ENCODE data around the gene HTR1B.

The HTR1B gene

DNA sequence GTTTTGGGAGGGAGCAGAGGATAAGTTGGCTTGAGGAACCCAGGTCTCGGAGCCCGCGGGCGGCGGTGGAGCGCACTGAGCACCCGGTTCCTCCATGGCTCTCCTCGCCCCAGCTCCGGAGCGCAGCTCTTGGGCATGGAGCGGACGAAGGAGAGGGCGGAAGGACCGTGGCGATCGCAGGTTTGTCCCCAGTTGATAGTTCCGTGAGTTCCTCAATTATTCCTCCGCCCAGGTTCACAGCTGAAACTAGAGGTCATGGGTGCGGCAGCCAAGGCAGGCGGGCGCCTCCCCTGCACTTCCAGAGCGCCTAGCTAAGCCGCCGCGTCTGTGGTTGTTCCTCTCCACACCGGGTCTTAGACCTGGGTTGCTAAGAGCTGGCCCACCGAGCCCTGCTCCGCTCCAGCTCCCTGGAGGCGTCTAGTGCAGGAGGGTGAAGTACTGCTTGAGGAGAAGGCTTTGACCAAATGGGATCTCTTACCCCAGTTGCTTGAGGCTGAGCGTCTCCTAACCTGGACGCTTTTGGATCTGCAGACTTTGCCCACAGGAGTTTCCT is at the start of gene HTR1B:
Gene HTR1B (minus strand): TSS at position 184 of the 553 bp plus-strand sequence. CDS start 88 bp downstream, at position 96.
- DNase-seq, result no peak

- no peak for DNase-seq
Observed at GRCh38 chr6:77512554-77512953, 49.3 kb upstream of the HTR1B start.

DNA sequence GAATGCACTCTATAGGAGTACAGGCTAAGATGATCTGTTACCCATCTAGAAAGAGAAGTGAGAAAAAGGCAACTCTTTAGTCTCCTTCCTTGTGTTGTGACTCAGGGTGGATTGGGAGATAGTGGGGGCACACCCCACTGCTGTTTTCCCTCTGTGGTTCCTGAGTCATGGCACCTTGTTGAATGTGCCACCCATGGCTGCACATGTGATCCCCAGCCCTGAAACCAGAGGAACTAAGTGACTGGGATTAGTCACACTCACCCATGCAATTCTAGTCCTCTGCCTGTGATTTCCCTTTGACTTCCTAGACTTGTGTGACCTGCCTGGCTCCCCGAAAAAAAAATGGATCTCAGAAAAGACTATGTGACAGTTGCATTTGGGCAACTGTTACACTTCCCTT is 48.6 kb upstream of the HTR1B start:
- DNase-seq, result no peak

DNA sequence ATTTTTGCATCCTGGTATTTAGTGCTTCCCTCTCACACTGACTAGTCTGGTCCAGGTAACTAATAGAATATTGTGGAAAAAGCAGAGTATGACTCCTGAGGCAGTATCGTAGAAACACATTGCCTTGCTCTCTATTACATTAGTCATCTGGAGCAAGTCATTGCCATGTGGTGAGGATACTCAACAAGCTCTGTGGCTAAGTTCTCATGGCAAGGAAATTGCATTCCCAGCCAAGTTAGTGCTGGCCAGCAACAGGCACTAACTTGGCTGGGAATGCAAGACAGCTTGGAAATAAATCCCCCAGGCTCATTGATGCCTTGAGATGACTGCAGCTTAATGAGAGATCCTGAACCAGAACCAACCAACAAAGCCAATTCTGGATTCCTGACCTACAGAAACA is 39.7 kb upstream of the HTR1B start:
- DNase-seq, result no peak

DNA sequence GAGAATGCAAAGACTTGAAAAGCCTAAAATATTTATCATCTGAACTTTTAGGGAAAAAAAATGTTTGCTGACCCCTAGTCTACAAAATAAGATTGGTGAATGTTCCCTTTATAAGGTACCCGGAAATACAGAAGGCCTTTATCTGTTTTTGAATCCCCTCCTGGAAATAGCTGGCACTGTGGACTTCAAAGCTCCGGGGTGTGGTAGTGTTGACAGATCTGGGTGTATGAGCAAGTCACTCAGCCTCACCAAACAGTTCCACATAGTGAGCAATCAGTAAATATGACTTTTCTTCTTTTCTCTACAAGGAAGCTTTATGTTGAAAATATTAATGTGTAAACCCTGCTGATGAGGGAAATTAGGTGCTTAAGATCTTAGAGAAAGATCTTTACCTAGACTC is 29.2 kb upstream of the HTR1B start:
- DNase-seq, result no peak

DNA sequence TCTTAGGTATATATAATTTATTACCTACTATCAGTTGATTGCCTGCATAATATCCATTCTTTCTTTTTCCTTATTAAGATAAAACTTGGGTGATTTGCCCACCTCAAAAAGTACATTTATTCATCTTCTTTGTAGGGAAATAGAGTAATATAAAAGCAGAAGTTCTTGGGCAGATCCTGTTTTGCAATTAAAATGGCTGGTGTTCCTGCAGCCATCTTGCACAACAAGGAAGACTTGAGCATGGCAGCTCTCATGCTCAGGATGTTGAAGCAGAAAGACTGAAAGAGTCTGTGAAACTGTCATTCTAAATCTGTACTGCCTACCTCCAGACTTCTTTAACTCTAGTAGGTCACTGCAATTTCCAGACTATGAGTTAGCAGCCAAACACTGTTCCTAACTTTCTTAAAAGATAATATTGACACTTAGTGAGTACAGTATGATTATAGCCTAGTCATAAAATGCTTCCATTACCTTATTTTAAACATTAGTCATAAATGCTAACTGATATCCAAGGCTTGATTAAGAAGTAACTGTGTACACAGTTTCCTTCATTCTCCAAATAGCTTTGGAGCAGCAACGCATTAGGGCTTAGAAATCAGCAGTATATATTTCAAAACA is 24.6 kb upstream of the HTR1B start:
- no peak for DNase-seq

DNA sequence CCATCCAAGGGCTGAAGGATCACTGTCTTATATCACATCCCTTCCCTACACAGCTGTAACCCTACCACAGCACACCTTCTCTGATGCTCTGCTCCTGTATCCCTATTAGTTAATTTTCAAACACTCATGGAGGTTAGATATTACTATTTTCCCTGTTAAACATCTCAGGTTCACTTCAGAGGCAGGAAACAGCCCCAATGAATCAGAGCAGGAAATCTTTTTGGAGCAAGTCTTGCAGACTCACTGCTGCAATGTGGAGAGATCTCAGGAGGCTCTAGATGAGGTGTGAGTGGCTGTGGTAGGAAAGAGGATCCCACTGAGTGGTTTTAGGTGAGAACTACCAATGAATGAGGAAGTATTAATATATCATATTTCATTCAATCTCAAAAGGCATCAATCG is 19.7 kb upstream of the HTR1B start:
- DNase-seq, result no peak

- no peak for DNase-seq
Observed at GRCh38 chr6:77474973-77475372, 11.7 kb upstream of the HTR1B start.

DNA sequence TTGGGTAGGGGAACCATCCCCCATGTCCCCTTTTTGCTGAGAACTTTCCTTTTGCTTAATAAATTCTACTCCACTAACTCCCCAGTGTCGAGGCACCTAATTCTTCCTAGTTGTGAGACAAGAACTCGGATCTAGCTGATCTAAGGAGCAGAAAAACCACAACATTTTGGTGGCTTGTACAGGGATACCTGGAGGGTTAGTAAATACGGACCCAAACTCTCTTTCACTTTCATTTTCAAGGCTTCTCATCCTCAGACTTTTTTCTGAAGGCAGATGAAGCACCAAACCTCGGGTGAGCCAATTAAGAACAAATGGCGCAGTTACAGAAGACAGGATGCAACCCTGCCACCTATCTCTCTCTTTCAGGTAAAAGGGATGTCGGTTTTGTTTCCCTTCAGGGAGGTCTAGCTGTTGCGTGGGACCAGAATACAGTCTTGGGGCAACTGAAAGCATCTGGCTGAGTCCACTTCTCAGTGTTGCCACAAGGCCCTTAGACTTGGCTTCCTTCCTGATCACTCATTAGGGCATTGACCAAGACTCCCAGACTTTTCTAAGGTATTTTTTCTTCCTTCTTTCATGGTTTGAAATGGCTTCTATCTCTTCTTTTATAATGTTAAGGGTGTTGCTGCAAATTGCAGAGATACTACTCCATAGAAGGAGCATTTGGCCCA is 11.1 kb upstream of the HTR1B start:
- no peak for DNase-seq

DNA sequence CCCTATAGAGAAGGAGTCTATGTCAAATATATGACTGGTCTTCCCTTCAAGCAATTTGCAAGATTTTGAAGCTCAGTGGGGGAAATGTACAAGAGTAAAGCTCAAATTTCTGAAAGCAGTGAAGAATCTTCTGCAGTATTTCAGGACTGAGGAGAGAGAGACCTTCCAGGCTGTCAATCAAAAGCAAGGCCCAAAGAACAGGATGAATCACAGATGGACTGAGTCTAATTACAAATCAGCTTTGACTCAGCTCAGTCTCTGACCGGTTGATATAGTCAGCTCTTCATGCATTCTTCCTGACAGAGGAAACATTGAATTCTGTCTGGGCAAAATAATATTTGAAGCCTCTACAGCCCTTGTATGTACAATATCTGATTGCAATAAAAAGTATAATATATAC is 7.7 kb upstream of the HTR1B start:
- DNase-seq, result no peak

GRCh38 chr6:77468939-77469338 is 5.6 kb upstream of the HTR1B start:
- no peak for DNase-seq

- DNase-seq, result peak; percentile 54
Observed at GRCh38 chr6:77466451-77467437, 3.5 kb upstream of the HTR1B start.

DNA sequence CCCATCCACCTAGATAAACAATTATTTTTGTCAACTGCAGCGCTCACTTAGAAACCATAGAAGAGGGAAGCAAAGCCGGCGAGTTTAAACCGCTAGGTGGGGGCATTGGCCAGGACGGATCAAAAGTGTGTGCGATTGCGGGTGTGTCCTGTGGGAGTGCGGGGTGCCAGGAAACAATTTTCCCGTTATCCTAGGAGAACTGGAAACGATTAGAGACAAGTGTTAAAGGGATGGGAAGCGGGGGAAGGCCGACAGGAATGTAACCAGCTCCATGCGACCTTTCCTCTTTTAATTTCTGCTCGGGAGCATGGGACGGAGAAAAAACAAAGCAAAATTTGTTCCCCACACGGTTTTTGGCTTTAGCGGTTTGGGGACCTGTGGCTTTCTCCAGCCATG is 2.8 kb upstream of the HTR1B start:
- DNase-seq, result peak; percentile 93

DNA sequence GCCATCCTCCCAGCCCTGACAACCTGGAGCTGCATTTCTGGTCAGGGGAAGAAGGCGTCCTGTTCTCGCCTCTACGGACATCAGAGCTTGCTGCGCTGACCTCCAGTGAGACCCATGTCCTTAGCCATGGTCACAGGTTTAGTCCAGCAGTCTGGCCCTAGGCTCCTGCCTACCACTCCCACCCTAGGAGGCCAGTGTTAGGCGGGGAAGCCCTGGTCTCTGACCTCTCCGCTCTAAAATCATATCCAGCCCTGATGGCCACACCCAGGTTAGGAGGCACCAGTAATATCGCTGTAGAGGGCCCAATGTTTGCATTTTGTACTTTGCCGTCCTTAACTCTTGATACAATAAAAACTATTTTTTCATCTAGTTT is 1.2 kb upstream of the HTR1B start:
- DNase-seq, result no peak

- peak; percentile 76 for DNase-seq
Observed at GRCh38 chr6:77463861-77464494, 687 bp upstream of the HTR1B start.

DNA sequence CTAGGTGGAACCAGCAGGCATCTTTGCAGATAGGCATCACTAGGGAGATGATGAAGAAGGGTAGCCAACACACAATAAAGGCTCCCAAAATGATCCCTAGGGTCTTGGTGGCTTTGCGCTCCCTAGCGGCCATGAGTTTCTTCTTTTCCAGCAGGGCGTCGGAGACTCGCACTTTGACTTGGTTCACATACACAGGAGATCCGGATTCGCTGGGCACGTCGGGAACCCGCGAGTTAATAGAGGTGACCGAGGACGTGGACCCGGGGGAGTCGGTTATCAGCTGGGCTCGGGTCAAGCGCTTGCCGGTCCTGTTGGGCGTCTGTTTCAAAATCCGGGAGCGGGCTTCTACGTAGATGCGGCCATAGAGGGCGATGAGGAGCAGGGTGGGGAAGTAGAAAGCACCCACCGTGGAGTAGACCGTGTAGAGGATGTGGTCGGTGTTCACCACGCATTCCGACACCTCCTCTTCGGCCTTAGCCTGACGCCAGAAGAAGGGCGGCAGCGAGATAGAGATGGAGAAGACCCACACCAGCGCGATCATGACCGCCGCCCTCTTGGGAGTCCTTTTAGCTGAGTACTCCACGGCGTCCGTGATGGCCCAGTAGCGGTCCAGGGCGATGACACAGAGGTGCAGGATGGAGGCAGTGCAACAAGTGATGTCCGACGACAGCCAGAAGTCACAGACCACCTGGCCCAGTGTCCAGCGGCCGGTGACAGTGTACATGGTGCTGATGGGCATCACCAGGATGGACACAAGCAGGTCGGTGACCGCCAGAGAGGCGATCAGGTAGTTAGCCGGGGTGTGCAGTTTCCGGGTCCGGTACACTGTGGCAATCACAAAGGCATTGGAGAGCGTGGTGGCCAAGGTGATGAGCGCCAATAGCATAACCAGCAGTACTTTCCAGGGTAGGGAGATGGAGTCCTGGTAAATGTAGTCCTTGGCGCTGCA is 658 bp downstream of the HTR1B start:
- peak; percentile 47 for DNase-seq

DNA sequence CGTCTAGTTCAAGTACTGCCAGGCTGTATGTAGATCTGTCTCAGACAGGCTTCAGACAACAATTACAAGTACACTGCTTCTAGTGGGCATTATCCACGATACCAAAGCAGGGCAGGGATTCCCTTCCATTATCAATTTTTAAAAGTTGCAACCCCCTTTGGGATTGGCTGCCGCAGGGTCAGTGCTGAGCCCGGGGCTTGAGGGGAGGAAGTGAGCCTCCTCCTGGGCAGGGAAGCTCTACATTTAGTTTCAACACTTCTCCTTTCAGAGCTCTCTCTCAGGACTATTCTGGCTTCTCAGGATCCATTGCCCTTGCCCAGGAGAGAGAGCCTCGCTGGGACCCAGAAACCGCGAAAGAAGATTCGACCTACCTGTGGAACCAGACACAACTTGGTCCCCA is 1.5 kb downstream of the HTR1B start:
- no peak for DNase-seq

DNA sequence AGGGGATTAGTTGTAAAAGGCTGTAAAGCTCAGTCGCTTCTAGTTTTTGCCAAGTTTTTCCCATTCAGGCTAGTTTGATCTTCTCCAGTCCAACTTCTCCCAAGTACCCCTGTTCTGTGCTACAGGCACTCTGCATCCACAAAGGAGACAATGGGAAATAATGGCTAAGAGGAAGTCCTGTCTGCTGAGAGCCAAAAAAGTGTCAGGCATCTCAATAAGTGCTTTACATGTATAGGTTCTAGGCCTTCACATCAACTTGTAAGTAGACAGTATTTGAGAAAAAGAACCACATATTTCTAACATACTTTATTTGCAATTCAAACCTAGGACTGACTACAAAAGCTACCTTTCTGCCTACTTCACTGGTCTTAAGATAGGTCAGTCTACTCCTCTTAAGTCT is 4.9 kb downstream of the HTR1B start:
- no peak for DNase-seq

GRCh38 chr6:77457720-77458349 is 5.5 kb downstream of the HTR1B start:
- peak; percentile 93 for DNase-seq

DNA sequence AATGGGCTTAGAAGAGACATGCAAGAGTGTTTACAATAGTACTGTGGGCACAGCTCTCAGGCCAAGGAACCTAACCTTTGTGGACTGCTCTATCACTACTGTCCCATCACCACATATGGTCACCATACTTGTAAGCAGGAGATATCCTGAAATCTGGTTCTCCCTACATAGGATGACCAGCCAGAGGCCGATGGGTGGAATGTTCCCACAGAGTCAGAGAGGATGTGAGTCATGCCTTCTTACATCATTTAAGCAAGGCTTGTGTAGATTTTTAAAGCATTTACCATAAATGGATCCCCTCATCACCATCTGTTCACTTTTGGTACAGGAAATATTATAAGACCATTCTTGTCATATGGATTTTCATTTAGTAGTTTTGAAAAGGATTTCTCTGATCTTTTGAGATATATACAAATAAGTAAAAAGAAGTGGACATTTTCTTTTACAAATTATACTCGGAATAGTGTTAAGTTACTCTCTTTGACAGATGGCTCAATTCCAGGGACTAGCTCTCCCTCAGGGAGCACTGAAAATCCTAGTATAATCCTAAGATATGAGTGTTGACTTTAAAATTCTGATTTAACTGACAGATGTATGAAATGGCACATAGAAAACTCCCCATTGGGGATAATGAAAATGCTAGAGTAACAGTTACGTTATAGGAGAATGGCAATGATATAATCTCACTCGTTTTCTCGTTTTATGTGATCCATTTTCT is 6.6 kb downstream of the HTR1B start:
- peak; percentile 28 for DNase-seq

- no peak for DNase-seq
Observed at GRCh38 chr6:77455271-77455670, 8.0 kb downstream of the HTR1B start.
